Measurements from ENCODE around the gene MCHR2. TPM values are rescaled to one million over a fixed set of nuclear protein-coding genes. Genes with fewer than 3 reads are reported as not detected.
"Not testable (repeated sequence)": the region's sequence is repeated elsewhere in the genome, so short reads cannot be mapped to it uniquely, and the experiment has no call there.

The MCHR2 gene, protein sequence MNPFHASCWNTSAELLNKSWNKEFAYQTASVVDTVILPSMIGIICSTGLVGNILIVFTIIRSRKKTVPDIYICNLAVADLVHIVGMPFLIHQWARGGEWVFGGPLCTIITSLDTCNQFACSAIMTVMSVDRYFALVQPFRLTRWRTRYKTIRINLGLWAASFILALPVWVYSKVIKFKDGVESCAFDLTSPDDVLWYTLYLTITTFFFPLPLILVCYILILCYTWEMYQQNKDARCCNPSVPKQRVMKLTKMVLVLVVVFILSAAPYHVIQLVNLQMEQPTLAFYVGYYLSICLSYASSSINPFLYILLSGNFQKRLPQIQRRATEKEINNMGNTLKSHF
- polyA plus RNA-seq (ENCODE audit: insufficient read length in 12 of 12), result not detected
- long read RNA-seq, donor 1, result 0 reads
- long read RNA-seq, donor 2, result 0 reads
- long read RNA-seq, donor 3, result 0 reads
- long read RNA-seq, donor 4, result 0 reads
- long read RNA-seq, donor 5, result 0 reads
- long read RNA-seq, donor 6, result 0 reads
- long read RNA-seq, donor 7, result 0 reads
- long read RNA-seq, donor 8, result 0 reads
- long read RNA-seq, donor 9, result 0 reads
- long read RNA-seq, donor 10, result 0 reads
- long read RNA-seq, donor 11, result 0 reads

DNA sequence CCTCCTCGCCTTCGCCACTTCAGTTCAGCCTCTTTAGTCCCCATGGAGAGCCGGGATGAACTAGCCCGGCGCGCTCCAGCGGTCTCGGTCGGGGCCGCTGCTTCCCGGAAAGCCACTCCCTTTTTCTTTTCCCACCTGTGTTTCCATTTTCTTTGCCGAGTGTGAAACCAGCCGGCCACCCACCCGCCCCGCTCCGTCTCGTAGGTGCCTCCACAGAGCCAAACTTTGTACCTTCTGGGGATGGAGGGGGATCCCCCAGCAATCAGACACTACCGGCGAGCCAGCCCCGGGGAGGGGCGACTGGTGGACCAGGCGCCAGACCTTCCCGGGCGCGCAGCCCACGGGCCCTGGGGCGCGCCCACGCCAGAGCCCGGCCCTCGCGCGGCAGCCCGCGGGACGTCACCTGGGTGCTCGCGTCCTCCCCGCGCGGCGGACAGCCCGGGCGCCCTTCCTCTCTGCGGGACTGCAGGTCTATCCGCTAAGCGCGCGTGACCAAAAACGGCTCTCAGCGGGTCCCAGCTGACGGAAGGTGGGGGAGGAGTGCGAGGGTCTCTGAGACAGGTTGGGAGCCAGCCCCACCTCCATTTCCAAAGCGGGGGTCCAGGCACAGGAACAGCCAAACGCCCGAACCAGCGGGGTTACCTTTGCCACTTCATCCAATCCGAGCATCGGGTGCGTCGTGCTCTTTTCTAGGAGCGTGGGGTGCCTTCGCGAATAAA lies at the start of gene MCHR2:
Gene MCHR2, minus strand, starts transcription at position 691 of the 719 bp plus-strand sequence. CDS start 38,076 bp downstream, outside the sequence.
- no peak for DNase-seq

GRCh38 chr6:100038546-100038945 lies 44.5 kb upstream of the MCHR2 start:
- DNase-seq, result not testable (repeated sequence)

GRCh38 chr6:100035873-100036653 lies 42.0 kb upstream of the MCHR2 start:
- no peak for DNase-seq

DNA sequence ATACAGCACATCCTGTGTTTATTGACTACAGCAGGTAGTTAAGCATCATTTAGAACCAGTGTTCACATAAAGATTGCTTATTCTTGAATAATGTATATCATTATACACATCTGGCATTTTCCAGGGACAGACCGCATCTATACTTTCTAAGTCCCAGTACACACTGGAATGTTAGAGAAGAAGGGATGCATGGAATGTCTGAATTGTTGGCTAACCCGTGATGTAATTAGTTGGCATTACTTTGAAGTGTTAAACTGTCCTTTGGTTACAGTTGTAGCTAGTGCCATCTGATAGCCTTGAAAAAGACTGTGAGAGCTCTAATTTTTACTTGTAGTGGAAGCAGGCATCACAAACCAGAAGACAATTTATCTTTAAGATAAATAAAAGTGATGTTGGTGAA lies 29.8 kb upstream of the MCHR2 start:
- no peak for DNase-seq

- no peak for DNase-seq
These were observed 28.8 kb upstream of the MCHR2 start for GRCh38 chr6:100022847-100023246.

DNA sequence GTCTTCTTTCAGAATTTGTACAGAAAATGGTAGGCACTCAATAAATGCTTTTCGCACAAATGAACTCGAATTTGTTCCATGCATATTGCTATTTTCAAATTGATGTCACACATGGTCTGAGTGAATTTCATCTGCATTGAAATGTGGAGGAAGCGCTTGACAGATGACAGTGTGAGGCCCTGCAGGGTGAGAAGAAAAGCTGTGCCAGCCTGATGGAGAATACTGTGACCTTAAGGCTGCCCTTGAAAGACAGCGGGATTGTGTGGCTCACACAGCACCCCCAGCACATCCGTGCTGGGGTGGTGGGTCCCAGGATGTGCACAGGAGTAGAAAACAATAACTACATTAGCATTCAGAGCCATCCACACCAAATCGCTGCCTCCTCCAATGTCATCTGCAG lies 14.8 kb upstream of the MCHR2 start:
- no peak for DNase-seq

DNA sequence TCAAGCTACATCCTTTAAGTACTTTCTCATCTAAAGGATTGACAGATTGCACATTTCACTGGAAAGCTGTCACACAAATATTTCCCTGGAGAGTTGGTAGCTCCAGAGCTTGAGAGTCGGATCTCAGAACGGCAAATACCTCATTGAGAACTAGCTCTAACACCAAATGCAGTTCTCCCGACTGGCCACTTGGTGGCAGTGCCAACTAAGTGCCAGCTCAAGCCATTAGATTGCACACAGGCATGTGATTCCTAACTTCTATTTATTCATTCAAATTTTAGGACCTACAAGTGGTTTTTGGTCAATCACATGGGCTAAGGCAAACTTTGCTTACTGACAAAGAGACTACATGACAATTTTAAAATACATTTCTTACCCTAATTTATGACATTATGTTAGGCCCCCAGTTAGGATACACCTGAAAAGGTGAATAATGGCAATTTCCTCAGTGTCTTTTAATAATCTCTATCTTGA lies 7.9 kb upstream of the MCHR2 start:
- peak; percentile 18 for DNase-seq

- no peak for DNase-seq
These were observed 3.1 kb upstream of the MCHR2 start for GRCh38 chr6:99997141-99997540.

- DNase-seq, result no peak
These were observed 1.9 kb upstream of the MCHR2 start for GRCh38 chr6:99995916-99996315.

DNA sequence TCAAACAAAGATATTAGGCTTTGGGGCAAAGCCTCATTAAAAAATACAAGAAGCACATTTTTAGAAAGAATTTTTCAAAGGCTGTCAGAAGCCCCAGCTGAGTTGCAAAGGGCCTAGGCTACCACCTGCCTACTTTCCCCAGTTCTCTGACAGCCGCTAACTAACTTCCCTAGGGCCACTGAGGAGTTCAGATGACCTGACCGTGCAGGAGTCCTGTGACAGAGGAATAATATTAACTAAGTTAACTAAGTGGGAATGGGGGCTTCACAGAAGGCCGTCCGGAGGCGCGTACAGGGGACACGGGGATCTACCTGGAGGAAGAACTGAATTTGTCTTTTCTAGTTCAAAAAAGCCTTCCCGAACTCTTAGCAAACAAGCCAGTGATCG lies 884 bp downstream of the MCHR2 start:
- no peak for DNase-seq

DNA sequence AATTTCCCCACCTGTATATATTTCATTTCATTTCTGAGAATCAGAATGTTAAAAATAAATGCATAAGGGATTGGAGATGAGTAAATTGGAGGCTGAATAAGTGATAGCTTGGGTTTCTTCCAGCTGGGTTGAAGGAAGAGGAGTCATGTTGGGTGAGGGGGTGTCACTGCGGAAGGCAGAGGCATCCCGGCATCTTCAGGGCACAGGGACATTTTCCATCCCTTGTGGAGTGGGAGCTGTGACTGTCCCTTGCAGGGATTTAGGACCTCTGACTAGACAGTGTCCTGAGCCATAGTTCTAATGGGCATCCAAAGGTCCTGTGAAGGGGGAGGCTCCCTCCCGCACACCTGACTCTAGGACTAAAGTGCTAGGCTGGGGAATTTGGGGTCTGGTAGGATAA lies 2.1 kb downstream of the MCHR2 start:
- no peak for DNase-seq

GRCh38 chr6:99980741-99981140 lies 13.3 kb downstream of the MCHR2 start:
- no peak for DNase-seq

- DNase-seq, result no peak
These were observed 14.1 kb downstream of the MCHR2 start for GRCh38 chr6:99979953-99980352.

DNA sequence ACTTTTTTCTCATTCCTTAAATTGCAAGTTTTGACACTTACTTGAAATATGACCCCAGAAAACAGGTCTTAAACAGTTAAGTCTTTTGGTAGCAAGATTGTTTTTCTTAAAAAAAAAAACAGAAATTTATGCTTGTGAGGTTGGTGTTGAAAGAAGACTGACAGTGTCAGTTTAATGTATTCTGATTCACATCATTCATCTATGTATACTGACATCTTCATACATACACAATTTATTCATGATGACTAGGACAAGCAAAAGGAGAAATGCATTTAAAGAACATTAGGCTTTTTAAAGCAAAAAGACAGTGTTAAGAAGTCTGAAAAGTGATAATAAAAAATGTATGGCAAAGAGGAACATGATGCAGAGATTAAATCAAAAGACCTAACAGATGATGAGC lies 27.0 kb downstream of the MCHR2 start:
- no peak for DNase-seq

DNA sequence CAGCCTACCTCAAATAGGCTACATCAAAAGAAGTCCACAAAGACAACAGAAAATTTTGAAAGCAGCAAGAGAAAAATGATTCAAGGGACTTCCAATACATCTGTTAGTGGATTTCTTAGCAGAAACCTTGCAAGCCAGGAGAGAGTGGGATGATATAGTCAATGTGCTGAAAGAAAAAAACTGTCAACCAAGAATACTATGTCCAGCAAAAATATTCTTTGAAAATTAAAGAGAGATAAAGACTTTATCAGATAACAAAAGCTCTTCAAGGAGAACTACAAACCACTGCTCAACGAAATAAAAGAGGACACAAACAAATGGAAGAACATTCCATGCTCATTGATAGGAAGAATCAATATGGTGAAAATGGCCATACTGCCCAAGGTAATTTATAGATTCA lies 34.0 kb downstream of the MCHR2 start:
- DNase-seq, result no peak

DNA sequence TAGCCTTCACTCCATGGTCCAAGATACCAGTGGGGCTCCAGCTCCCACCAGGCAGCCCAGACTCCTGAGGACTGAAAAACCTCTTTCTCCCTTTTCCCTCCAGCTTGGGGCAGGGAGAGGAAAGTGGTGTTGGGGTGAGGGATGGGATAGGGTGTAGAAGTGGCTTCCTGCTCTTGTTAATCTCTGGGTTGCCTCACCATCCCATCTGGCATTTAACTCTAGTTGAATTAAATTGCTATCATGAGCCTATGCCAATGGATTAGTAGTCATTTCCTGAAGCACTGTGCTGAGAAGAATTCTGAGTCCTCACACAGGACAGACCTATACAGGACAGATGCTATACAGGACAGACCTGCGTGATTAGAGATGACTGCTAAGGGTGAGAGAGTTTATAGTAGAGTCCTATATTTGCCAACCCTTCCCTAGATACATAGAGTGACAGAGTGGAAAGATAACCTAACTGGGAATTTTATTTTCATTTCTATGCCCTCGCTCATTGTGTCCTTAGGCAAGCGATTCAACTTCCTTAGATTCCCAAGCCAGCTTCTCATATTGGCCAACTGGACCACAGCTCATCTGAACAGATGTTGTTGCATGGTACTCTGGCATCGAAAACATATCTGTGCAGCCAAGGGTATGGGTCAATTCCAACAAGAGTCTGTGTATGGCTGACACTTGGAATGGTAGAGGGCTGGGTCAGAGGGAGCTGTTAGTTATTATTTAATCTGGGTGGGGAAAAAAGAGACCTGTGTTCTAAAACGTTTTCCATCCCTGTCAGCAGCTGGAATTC lies 42.8 kb downstream of the MCHR2 start:
- DNase-seq, result no peak

GRCh38 chr6:99946005-99946404 lies 48.0 kb downstream of the MCHR2 start:
- DNase-seq, result no peak

DNA sequence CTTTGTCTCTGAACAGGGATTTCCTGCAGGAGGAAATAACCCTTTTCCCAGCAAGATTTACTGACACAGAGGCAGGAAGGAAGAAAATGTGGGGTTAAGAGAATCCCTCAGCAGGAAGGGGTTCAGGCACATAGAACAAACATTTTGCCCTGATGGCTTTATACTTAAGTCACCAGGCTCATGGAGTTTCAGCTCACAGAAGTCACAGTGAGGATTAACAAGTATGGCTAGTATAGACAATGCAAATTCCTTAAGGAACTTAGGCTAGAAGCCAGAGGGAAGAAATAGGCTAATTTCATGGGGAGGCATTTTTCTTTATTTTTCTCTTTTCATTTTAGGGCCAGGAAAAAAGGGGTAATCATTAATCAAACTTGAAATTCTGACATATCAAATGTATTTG lies 50.2 kb downstream of the MCHR2 start:
- no peak for DNase-seq

DNA sequence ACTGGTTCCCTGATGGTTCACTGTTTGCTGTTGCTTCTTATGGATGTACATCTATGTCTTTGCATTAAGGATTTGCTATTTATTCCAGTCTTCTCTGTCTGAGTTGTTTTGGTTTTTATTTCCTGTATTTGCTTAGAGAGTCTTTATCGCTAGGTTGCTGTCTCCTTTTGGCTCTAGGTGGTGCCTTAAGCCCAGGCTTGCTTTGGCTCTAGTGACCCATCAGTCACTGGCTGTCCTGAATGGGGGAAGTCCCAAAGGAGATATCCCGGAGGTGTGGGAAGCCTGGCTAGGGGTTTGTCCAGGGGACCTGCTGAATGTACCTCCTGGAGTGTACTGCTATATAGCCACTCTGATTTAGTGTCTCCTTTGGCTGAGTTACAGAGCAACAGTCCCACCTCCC lies 53.4 kb downstream of the MCHR2 start:
- DNase-seq, result no peak

DNA sequence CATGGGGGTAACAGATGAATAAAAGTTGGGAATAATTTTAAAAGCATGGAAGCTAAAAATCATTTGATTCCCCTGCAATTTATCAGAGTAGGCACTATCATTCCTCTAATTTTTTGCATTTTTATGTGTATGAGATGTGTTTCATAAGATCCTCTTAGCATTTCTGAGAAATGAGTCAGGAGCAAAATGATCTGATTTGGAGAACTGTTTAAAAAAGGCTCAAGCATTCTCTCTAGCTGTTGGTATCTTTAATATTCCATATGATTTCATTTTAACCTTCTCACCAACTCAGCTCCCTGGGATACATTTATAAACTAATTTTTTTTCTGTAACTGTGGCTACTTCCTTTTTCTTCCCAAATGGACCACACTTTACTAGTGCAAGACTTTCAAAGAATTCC lies 60.9 kb downstream of the MCHR2 start:
- no peak for DNase-seq

- no peak for DNase-seq
These were observed 81.4 kb downstream of the MCHR2 start for GRCh38 chr6:99912657-99913056.

Data from muscle of arm (tissue), 14 donors.